ENCODE results near the gene EDARADD. TPM values are rescaled to one million over a fixed set of nuclear protein-coding genes. Genes with fewer than 3 reads are reported as not detected.
A peak's percentile ranks its signal among the peaks of the same experiment; 100 is the strongest.

The EDARADD gene
- total and polyA plus RNA-seq, 2 of the 13 experiments (the other 11 are each of a cell fraction or from before 2014, with no cell fraction given) = 0.03 TPM; not detected in 1

GRCh38 chr1:236381565-236382158 lies 12.4 kb upstream of the EDARADD start:
- DNase-seq (ENCODE audit: low spot score) = no peak
- Histone ChIP-seq H3K27me3 (ENCODE audit: control insufficient read depth in 1 of 2, insufficient read depth in 2 of 2, low read length in 2 of 2) (no peaks in the 10 kb centered on the region), H3K4me2 (ENCODE audit: low read depth, low read length) (no peak overlapping the region), H3K27ac (ENCODE audit: extremely low read length, insufficient read depth, low read length) (no peak overlapping the region), H2AFZ (ENCODE audit: low read length) (no peak overlapping the region), H3K4me1 (ENCODE audit: insufficient read depth, low read length) (no peaks in the 10 kb centered on the region), H3K9me3 (ENCODE audit: low read length) (no peaks in the 10 kb centered on the region), H3K36me3 (replicated peaks in 1 of 2; ENCODE audit: control insufficient read depth in 1 of 2, insufficient read depth in 2 of 2, low read length in 2 of 2) (no peaks in the 10 kb centered on the region), H3K4me3 (replicated peaks in 1 of 3; ENCODE audit: insufficient read depth in 1 of 3, low read depth in 2 of 3, low read length in 3 of 3) (no peak overlapping the region), H3K9ac (ENCODE audit: insufficient read depth, low read depth, low read length) (no peak overlapping the region), H4K20me1 (ENCODE audit: insufficient read depth, low read length) (no peaks in the 10 kb centered on the region), H3K79me2 (ENCODE audit: insufficient read depth, low read length) (no peaks in the 10 kb centered on the region)
- CTCF ChIA-PET (ENCODE audit: low intra/inter-chr PET ratio, low total read pairs) = no interaction called here
- intact Hi-C loops (cut with micrococcal nuclease; ENCODE audit: unreplicated experiment) = no loop called here
- FAIRE-seq = no peak
- POLR2A ChIA-PET = no interaction called here
- in situ Hi-C loops (cut with HindIII; ENCODE audit: extremely low pct_ligation_motif_present, low pct_unique_long_range_greater_than_20kb) = no loop called here
- no TSS peak for BruUV-seq (replicated peaks)
- TF ChIP-seq ZNF317 (CRISPR knock-in tag; IDR thresholded peaks at IDR 0.05) (peak; percentile 97), ZSCAN22 (CRISPR knock-in tag; IDR thresholded peaks at IDR 0.05) (no peak)
- ATAC-seq = no peak

GRCh38 chr1:236388332-236388731 lies 5.8 kb upstream of the EDARADD start:
- H2AFZ ChIP-seq (ENCODE audit: low read length) = no peak overlapping the region
- ATAC-seq = no peak
- in situ Hi-C loops (cut with HindIII; ENCODE audit: extremely low pct_ligation_motif_present, low pct_unique_long_range_greater_than_20kb) = no loop called here
- no peaks in the 10 kb centered on the region for H3K9me3 ChIP-seq (ENCODE audit: low read length)
- no TSS peak for BruUV-seq (replicated peaks)
- H3K4me1 ChIP-seq (ENCODE audit: insufficient read depth, low read length) = peaks cover 11% of the 10 kb centered on the region
- no peaks in the 10 kb centered on the region for H4K20me1 ChIP-seq (ENCODE audit: insufficient read depth, low read length)
- intact Hi-C loops (cut with micrococcal nuclease; ENCODE audit: unreplicated experiment) = no loop called here
- ChIA-PET POLR2A (no interaction called here), CTCF (ENCODE audit: low intra/inter-chr PET ratio, low total read pairs) (no interaction called here)
- H3K36me3 ChIP-seq (replicated peaks in 1 of 2; ENCODE audit: control insufficient read depth in 1 of 2, insufficient read depth in 2 of 2, low read length in 2 of 2) = no peaks in the 10 kb centered on the region
- FAIRE-seq = no peak
- H3K4me3 ChIP-seq (replicated peaks in 1 of 3; ENCODE audit: insufficient read depth in 1 of 3, low read depth in 2 of 3, low read length in 3 of 3) = no peak overlapping the region
- H3K27ac ChIP-seq (ENCODE audit: extremely low read length, insufficient read depth, low read length) = no peak overlapping the region
- WGBS (ENCODE audit: low lambda C conversion rate) = 84% methylated on average over 2 of the region's 2 CpGs
- H3K79me2 ChIP-seq (ENCODE audit: insufficient read depth, low read length) = no peaks in the 10 kb centered on the region
- no peak for DNase-seq (ENCODE audit: low spot score)
- H3K9ac ChIP-seq (ENCODE audit: insufficient read depth, low read depth, low read length) = no peak overlapping the region
- no peak overlapping the region for H3K4me2 ChIP-seq (ENCODE audit: low read depth, low read length)
- H3K27me3 ChIP-seq (ENCODE audit: control insufficient read depth in 1 of 2, insufficient read depth in 2 of 2, low read length in 2 of 2) = peaks cover 0 to 7% of the 10 kb centered on the region in 2 experiments; a peak in 1 of 5 replicates
- TF ChIP-seq MXI1 (IDR thresholded peaks at IDR 0.05; ENCODE audit: borderline replicate concordance, low read depth, low read length) (no peak), ZXDC (CRISPR knock-in tag; IDR thresholded peaks at IDR 0.05) (no peak), RCOR2 (CRISPR knock-in tag; IDR thresholded peaks at IDR 0.05) (no peak), SETDB1 (CRISPR knock-in tag; IDR thresholded peaks at IDR 0.05; ENCODE audit: borderline replicate concordance) (no peak), YEATS2 (CRISPR knock-in tag; IDR thresholded peaks at IDR 0.05; ENCODE audit: borderline replicate concordance) (no peak), HOXA9 (CRISPR knock-in tag; IDR thresholded peaks at IDR 0.05; ENCODE audit: borderline replicate concordance) (no peak), AFF4 (CRISPR knock-in tag; IDR thresholded peaks at IDR 0.05) (no peak), ZNF740 (CRISPR knock-in tag; IDR thresholded peaks at IDR 0.05) (no peak), RBM22 (optimal IDR thresholded peaks at IDR 0.05; ENCODE audit: low read length) (no peak), MXD1 (CRISPR knock-in tag; IDR thresholded peaks at IDR 0.05) (no peak)

Measured in HepG2 (cell line).